A549 (cell line): Measurements from ENCODE around the gene CCDC78.

Experiments
- BHLHE40 ChIP-seq: IDR thresholded peaks from 2 replicates; pipeline ENCODE4 v1.6.1; 2012; ENCODE audit warnings: low read depth, low read length, inconsistent platforms
- CTCF ChIP-seq: fragments of >200 bp; sonication (Bioruptor Twin); formaldehyde crosslinking; IDR thresholded peaks from 3 replicates; pipeline ENCODE4 v1.5.1; 2016
- EP300 ChIP-seq, 2 experiments: fragments of >200 bp; sonication (Bioruptor Twin); formaldehyde crosslinking; IDR thresholded peaks; 2 replicates in 1 of 2; 3 replicates in 1 of 2; pipeline ENCODE4 v1.6.1; 2016 to 2017
- JUN ChIP-seq, 2 experiments: fragments of >200 bp; sonication (Bioruptor Twin); formaldehyde crosslinking; IDR thresholded peaks; 2 replicates in 1 of 2; 3 replicates in 1 of 2; pipeline ENCODE4 v1.6.1; 2016 to 2017
- NFE2L2 ChIP-seq: fragments of 150-350 bp; conservative IDR thresholded peaks from 2 replicates; pipeline ENCODE4 v1.6.1; 2014; ENCODE audit warnings: low read length
- POLR2A ChIP-seq: IDR thresholded peaks from 2 replicates; pipeline ENCODE4 v1.6.1; 2012; ENCODE audit warnings: mild to moderate bottlenecking, low read length
- POLR2AphosphoS2 ChIP-seq: conservative IDR thresholded peaks from 2 replicates; pipeline ENCODE4 v1.6.1; 2012; ENCODE audit warnings: low read length, improper control_type of control experiment, inconsistent platforms
- RAD21 ChIP-seq, 2 experiments: fragments of >200 bp in 1 of 2; sonication (Bioruptor Twin) in 1 of 2; formaldehyde crosslinking in 1 of 2; IDR thresholded peaks in 1 of 2; conservative IDR thresholded peaks in 1 of 2; 2 replicates in 1 of 2; 3 replicates in 1 of 2; pipeline ENCODE4 v1.6.1; 2012 to 2018; ENCODE audit warnings: inconsistent platforms in 1 of 2
- RFX5 ChIP-seq: fragments of 450-650 bp; IDR thresholded peaks from 2 replicates; pipeline ENCODE4 v1.7.1; 2014; ENCODE audit warnings: antibody characterized with exemption, mild to moderate bottlenecking, moderate library complexity
- SMC3 ChIP-seq: fragments of >200 bp; sonication (Bioruptor Twin); formaldehyde crosslinking; IDR thresholded peaks from 3 replicates; pipeline ENCODE4 v1.6.1; 2018; ENCODE audit warnings: inconsistent platforms
- TF ChIP-seq, protein P1 (sequence below): fragments of 450-650 bp; IDR thresholded peaks from 2 replicates; pipeline ENCODE4 v1.6.1; 2014; ENCODE audit warnings: antibody characterized with exemption
- TF ChIP-seq, protein P2 (sequence below): fragments of 200-600 bp; sonication (generic); IDR thresholded peaks from 2 replicates; pipeline ENCODE4 v1.6.1; 2016; ENCODE audit warnings: antibody characterized with exemption, mild to moderate bottlenecking, moderate library complexity
- TF ChIP-seq, protein P3 (sequence below): fragments of 250-450 bp; sonication (Bioruptor Pico); IDR thresholded peaks from 2 replicates; pipeline ENCODE4 v1.5.0; 2020; ENCODE audit warnings: low read depth, mild to moderate bottlenecking, moderate library complexity
- TF ChIP-seq, protein P4 (sequence below): IDR thresholded peaks from 2 replicates; pipeline ENCODE4 v1.6.1; 2012

DNA sequence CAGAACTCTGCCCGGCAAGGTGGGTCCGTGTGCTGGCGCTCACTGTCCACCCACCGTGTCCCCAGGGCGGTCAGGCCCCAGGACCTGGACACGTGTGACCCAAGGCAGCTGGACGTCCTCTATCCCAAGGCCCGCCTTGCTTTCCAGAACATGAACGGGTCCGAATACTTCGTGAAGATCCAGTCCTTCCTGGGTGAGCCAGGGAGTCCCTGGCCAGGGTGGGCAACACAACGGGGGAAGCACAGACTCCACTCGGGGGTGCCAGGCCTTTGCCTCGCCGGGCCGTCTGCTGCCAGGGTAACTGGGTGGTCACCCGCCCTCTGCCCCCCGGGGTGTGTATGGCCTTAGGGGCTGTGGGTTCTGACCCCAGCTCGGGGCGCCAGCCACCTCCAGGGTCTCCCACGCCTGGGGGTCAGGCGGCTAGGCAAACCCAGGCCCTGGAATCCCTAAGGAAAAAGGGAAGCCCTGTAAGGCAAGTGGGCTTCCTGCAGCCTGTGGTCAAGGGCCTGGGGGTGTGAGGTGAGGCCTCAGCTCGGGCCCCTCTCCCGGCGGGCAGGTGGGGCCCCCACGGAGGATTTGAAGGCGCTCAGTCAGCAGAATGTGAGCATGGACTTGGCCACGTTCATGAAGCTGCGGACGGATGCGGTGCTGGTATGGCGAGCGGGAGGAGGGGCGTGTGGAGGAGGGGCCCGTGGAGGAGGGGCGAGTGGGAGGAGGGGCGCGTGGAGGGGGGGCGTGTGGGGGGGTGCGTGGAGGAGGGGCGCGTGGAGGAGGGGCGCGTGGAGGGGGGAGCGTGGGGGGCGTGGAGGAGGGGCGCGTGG, 40.8 kb upstream of the CCDC78 start:
- TF ChIP-seq BHLHE40 = no peak
- TF ChIP-seq CTCF = no peak
- TF ChIP-seq, protein P1, sequence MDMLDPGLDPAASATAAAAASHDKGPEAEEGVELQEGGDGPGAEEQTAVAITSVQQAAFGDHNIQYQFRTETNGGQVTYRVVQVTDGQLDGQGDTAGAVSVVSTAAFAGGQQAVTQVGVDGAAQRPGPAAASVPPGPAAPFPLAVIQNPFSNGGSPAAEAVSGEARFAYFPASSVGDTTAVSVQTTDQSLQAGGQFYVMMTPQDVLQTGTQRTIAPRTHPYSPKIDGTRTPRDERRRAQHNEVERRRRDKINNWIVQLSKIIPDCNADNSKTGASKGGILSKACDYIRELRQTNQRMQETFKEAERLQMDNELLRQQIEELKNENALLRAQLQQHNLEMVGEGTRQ = no peak
- TF ChIP-seq, protein P2, sequence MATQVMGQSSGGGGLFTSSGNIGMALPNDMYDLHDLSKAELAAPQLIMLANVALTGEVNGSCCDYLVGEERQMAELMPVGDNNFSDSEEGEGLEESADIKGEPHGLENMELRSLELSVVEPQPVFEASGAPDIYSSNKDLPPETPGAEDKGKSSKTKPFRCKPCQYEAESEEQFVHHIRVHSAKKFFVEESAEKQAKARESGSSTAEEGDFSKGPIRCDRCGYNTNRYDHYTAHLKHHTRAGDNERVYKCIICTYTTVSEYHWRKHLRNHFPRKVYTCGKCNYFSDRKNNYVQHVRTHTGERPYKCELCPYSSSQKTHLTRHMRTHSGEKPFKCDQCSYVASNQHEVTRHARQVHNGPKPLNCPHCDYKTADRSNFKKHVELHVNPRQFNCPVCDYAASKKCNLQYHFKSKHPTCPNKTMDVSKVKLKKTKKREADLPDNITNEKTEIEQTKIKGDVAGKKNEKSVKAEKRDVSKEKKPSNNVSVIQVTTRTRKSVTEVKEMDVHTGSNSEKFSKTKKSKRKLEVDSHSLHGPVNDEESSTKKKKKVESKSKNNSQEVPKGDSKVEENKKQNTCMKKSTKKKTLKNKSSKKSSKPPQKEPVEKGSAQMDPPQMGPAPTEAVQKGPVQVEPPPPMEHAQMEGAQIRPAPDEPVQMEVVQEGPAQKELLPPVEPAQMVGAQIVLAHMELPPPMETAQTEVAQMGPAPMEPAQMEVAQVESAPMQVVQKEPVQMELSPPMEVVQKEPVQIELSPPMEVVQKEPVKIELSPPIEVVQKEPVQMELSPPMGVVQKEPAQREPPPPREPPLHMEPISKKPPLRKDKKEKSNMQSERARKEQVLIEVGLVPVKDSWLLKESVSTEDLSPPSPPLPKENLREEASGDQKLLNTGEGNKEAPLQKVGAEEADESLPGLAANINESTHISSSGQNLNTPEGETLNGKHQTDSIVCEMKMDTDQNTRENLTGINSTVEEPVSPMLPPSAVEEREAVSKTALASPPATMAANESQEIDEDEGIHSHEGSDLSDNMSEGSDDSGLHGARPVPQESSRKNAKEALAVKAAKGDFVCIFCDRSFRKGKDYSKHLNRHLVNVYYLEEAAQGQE = no peak
- no peak for TF ChIP-seq SMC3
- no peak for TF ChIP-seq POLR2A
- TF ChIP-seq, protein P3, sequence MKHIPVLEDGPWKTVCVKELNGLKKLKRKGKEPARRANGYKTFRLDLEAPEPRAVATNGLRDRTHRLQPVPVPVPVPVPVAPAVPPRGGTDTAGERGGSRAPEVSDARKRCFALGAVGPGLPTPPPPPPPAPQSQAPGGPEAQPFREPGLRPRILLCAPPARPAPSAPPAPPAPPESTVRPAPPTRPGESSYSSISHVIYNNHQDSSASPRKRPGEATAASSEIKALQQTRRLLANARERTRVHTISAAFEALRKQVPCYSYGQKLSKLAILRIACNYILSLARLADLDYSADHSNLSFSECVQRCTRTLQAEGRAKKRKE (CRISPR knock-in tag) = no peak
- TF ChIP-seq EP300 (IDR thresholded peaks at IDR 0.05) = no peak
- no peak for TF ChIP-seq NFE2L2
- TF ChIP-seq, protein P4, sequence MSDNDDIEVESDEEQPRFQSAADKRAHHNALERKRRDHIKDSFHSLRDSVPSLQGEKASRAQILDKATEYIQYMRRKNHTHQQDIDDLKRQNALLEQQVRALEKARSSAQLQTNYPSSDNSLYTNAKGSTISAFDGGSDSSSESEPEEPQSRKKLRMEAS = no peak
- TF ChIP-seq RFX5 = no peak
- no peak for TF ChIP-seq JUN (IDR thresholded peaks at IDR 0.05)
- no peak for TF ChIP-seq POLR2AphosphoS2
- no peak for TF ChIP-seq RAD21 (conservative IDR thresholded peaks at IDR 0.05 in 1 of 2, IDR thresholded peaks at IDR 0.05 in 1 of 2)
